WI38 (cell line): ENCODE measurements around the gene MYO1E.

ENCODE experiments used
- H3K4me3 ChIP-seq: 2 replicates; pipeline ENCODE4 v1.5.1; 2011; ENCODE audit warnings: low read depth, mild to moderate bottlenecking, control low read depth, low read length
- CTCF ChIP-seq: IDR thresholded peaks from 2 replicates; pipeline ENCODE4 v1.5.1; 2012; ENCODE audit warnings: low read depth, mild to moderate bottlenecking, control low read depth, low read length

Gene MYO1E

GRCh38 chr15:59349680-59350420 lies 22.8 kb downstream of the MYO1E start:
- no peak overlapping the region for H3K4me3 ChIP-seq
- no peak for TF ChIP-seq CTCF

- TF ChIP-seq CTCF, result no peak
- no peak overlapping the region for H3K4me3 ChIP-seq
Observed at GRCh38 chr15:59347915-59348314, 24.8 kb downstream of the MYO1E start.

GRCh38 chr15:59346951-59347350 lies 25.7 kb downstream of the MYO1E start:
- no peak for TF ChIP-seq CTCF
- H3K4me3 ChIP-seq, result no peak overlapping the region

- TF ChIP-seq CTCF, result no peak
- H3K4me3 ChIP-seq, result no peak overlapping the region
Observed at GRCh38 chr15:59345326-59345725, 27.3 kb downstream of the MYO1E start.

GRCh38 chr15:59344311-59344710 lies 28.4 kb downstream of the MYO1E start:
- TF ChIP-seq CTCF, result no peak
- H3K4me3 ChIP-seq, result no peak overlapping the region

- H3K4me3 ChIP-seq, result no peak overlapping the region
- no peak for TF ChIP-seq CTCF
Observed at GRCh38 chr15:59340325-59340724, 32.3 kb downstream of the MYO1E start.

GRCh38 chr15:59339252-59339672 lies 33.4 kb downstream of the MYO1E start:
- no peak overlapping the region for H3K4me3 ChIP-seq
- no peak for TF ChIP-seq CTCF
